ENCODE measurements around the gene FLRT3.

DNA sequence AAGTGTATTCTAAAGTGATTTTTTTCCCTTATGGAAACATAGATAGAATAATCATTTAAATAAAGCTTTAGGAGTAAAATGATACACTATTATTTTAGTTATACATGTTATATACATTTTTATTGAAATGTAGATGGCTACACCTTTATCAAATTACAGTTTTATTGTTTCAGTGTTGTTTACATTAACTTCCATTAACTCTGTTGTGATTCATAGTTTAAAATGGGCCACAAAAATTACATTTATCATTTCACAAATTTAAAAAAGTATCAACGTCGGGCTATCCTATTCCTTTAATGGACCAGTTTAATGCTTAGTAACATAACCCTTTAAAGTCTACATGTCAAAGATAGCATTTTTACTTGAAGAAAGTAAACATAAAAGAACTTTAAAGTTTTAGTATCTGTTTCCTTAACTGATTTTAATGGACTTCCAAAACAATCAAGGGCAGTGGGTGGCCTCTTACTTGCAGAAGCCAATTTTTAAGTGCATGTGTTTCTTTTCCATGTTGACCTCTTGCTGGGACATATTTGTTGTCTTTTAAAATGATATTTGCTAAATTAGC, 47.8 kb upstream of the FLRT3 start:
- TF ChIP-seq, protein P1, sequence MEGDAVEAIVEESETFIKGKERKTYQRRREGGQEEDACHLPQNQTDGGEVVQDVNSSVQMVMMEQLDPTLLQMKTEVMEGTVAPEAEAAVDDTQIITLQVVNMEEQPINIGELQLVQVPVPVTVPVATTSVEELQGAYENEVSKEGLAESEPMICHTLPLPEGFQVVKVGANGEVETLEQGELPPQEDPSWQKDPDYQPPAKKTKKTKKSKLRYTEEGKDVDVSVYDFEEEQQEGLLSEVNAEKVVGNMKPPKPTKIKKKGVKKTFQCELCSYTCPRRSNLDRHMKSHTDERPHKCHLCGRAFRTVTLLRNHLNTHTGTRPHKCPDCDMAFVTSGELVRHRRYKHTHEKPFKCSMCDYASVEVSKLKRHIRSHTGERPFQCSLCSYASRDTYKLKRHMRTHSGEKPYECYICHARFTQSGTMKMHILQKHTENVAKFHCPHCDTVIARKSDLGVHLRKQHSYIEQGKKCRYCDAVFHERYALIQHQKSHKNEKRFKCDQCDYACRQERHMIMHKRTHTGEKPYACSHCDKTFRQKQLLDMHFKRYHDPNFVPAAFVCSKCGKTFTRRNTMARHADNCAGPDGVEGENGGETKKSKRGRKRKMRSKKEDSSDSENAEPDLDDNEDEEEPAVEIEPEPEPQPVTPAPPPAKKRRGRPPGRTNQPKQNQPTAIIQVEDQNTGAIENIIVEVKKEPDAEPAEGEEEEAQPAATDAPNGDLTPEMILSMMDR (IDR thresholded peaks at IDR 0.05; ENCODE audit: low read depth, low read length, missing input control) = no peak
- no peak for TF ChIP-seq RAD21 (IDR thresholded peaks at IDR 0.05)
- no peak for TF ChIP-seq YY1 (IDR thresholded peaks at IDR 0.05)
- no peak for TF ChIP-seq GABPA (IDR thresholded peaks at IDR 0.05 in 1 of 2, conservative IDR thresholded peaks at IDR 0.05 in 1 of 2)
- TF ChIP-seq SP1 (IDR thresholded peaks at IDR 0.05) = no peak
- no peak for TF ChIP-seq TAF1 (conservative IDR thresholded peaks at IDR 0.05)

All from liver (tissue), 3 donors.